WERI-Rb-1 (cell line): ENCODE measurements around the gene SURF6.

Experiments used
- DNase-seq: peaks from one replicate; pipeline ENCODE4 v3.0.0-alpha.2; 2020
- H3K27ac ChIP-seq: fragments of 250-450 bp; sonication (Bioruptor Pico); 2 replicates; pipeline ENCODE4 v1.5.1; 2020; ENCODE audit warnings: mild to moderate bottlenecking, moderate library complexity
- H3K27me3 ChIP-seq: fragments of 250-450 bp; sonication (Bioruptor Pico); 2 replicates; pipeline ENCODE4 v1.5.1; 2021; ENCODE audit warnings: mild to moderate bottlenecking, low read depth, moderate library complexity; ENCODE audit not compliant: insufficient read depth, severe bottlenecking
- H3K36me3 ChIP-seq: fragments of 250-450 bp; sonication (Bioruptor Pico); 2 replicates; pipeline ENCODE4 v1.5.1; 2020; ENCODE audit warnings: mild to moderate bottlenecking, moderate library complexity
- H3K4me3 ChIP-seq: 2 replicates; pipeline ENCODE4 v1.5.1; 2011; ENCODE audit warnings: low read depth, mild to moderate bottlenecking, control low read depth, low read length
- H3K9me3 ChIP-seq: fragments of 250-450 bp; sonication (Bioruptor Pico); 2 replicates; pipeline ENCODE4 v1.5.1; 2021; ENCODE audit warnings: mild to moderate bottlenecking, moderate library complexity; ENCODE audit not compliant: severe bottlenecking
- CTCF ChIP-seq: IDR thresholded peaks from 2 replicates; pipeline ENCODE4 v1.5.1; 2011; ENCODE audit warnings: low read depth, mild to moderate bottlenecking, control low read depth, inconsistent platforms, low read length

Gene SURF6

DNA sequence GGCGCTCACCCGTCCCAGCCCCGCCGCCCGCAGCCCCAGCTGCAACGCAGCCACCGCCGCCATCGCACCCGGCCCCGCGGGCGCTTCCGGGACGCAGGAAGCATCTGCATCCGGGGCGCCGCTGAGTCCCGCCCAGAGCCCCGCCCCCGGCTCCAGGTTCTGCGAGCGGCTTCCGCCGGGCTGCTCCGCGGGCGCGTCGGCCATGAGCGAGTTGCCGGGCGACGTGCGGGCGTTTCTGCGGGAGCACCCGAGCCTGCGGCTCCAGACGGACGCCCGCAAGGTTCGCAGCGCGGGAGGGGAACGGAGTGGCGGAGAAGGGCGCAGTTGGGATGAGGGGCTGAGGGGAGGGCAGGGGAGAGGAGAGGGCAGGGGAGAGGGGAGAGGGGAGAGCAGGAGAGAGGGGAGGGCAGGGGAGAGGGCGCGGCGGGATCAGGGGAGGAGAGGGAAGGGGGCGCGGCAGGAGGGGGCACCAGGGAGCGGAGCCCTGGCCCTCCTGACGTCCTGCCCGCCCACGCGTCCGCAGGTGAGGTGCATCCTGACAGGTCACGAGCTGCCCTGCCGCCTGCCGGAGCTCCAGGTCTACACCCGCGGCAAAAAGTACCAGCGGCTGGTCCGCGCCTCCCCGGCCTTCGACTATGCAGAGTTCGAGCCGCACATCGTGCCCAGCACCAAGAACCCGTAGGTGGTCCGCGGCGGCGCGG lies 20.6 kb upstream of the SURF6 start, which contains the start of the genes SURF1 and SURF2:
Gene SURF1, minus strand, starts transcription at position 97 of the 701 bp plus-strand sequence. Its CDS starts 34 bp downstream, at position 63.
Gene SURF2, plus strand, starts transcription at position 160 of the 701 bp plus-strand sequence. Its CDS starts 43 bp downstream, at position 203.
- peak; percentile 88 for DNase-seq
- Histone ChIP-seq H3K4me3 (peak within 1 kb of the TSS; percentile 61), H3K36me3 (peaks cover 52% of the 10 kb centered on the region), H3K27me3 (no peaks in the 10 kb centered on the region), H3K9me3 (no peaks in the 10 kb centered on the region), H3K27ac (peak within 1 kb of the TSS; percentile 78)
- TF ChIP-seq CTCF: peak; percentile 36; the same call in 1 of the 2 replicates

GRCh38 chr9:133355881-133356357 lies 19.9 kb upstream of the SURF6 start:
- TF ChIP-seq CTCF: no peak
- no peaks in the 10 kb centered on the region for H3K9me3 ChIP-seq
- no peaks in the 10 kb centered on the region for H3K27me3 ChIP-seq
- H3K36me3 ChIP-seq: peaks cover 52% of the 10 kb centered on the region
- peak overlapping the region; percentile 59 for H3K27ac ChIP-seq
- H3K4me3 ChIP-seq: peak overlapping the region; percentile 59
- DNase-seq: no peak

DNA sequence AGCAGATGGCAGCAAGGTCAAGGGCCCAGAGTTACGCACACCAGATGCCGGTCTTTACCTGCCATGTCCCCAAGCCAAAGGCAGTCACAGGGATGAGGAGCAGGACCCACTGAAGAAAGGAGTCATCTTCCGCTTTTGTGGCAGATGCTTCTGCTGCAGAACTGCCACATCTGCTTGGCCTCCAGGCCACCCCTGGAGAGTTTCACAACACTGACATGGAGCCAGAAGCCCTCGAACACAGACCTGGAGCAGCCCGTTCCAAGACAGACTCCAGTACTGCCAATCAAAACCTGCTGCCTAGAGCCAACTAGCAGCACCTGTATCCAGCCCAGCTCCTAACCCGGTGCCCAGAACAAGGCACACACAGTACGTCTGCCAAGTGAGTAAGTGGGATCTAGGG lies 18.8 kb upstream of the SURF6 start:
- peak; percentile 34 for DNase-seq
- no peak for TF ChIP-seq CTCF
- no peak overlapping the region for H3K4me3 ChIP-seq
- peak overlapping the region; percentile 63 for H3K27ac ChIP-seq
- no peaks in the 10 kb centered on the region for H3K27me3 ChIP-seq
- H3K36me3 ChIP-seq: peaks cover 55% of the 10 kb centered on the region
- H3K9me3 ChIP-seq: no peaks in the 10 kb centered on the region

- peak overlapping the region; percentile 63 for H3K27ac ChIP-seq
- no peak overlapping the region for H3K4me3 ChIP-seq
- no peaks in the 10 kb centered on the region for H3K27me3 ChIP-seq
- H3K36me3 ChIP-seq: peaks cover 59% of the 10 kb centered on the region
- TF ChIP-seq CTCF: no peak
- no peak for DNase-seq
- no peaks in the 10 kb centered on the region for H3K9me3 ChIP-seq
These were observed 17.6 kb upstream of the SURF6 start for GRCh38 chr9:133353548-133353947.

DNA sequence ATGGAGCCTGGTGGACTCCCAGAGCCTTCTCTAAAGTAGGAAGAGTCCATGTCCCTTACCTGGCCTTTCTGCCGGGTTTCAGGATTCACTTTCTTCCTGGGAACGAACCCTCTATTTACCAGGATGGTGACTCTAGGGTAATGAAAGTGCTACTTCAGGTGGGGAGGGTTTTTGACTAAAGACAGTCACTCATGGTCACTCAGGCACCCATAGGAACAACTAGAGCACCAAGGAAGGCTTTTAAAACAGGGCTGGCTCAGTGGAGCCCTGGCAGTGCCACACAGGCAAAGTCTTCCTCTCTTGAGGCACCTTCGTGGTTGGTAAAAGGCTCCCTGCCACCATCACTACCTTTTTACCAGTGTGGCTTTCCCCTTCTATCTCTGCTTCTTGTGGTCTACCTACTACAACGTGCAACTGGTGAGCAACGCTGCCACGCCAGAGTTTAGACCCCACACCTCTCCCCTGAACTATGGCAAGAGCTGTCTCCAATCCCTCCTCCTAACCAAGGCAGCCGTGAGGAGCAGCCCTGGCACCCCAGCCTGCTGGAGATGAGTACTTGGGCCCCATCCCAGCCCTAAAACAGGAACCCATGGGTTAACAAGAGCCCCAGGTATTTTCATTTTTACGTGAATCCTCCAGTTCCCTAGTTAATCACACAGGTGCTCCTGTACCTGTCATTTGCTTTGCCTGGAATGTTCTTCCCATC lies 16.8 kb upstream of the SURF6 start:
- no peak for DNase-seq
- no peak for TF ChIP-seq CTCF
- peak overlapping the region; percentile 63; the same call in 1 of the 2 replicates for H3K27ac ChIP-seq
- H3K4me3 ChIP-seq: no peak overlapping the region
- no peaks in the 10 kb centered on the region for H3K27me3 ChIP-seq
- H3K9me3 ChIP-seq: no peaks in the 10 kb centered on the region
- H3K36me3 ChIP-seq: peaks cover 62% of the 10 kb centered on the region
